Thyroid gland (tissue), 4 donors: ENCODE data around the gene SLC2A1.

ENCODE experiments used
- CTCF ChIP-seq, 6 experiments: fragments of 200-600 bp in 3 of 6; fragments of 450-650 bp in 3 of 6; sonication (generic) in 3 of 6; IDR thresholded peaks; one replicate each; pipeline ENCODE4 v1.5.1; 2016 to 2019; ENCODE audit warnings: antibody characterized with exemption in 6 of 6, mild to moderate bottlenecking in 2 of 6, inconsistent platforms in 1 of 6, moderate library complexity in 1 of 6
- POLR2A ChIP-seq, 2 donors: fragments of 450-650 bp; IDR thresholded peaks; one replicate each; pipeline ENCODE4 v1.6.1; 2017; ENCODE audit warnings: antibody characterized with exemption in 2 of 2, mild to moderate bottlenecking in 2 of 2, moderate library complexity in 1 of 2

GRCh38 chr1:42947965-42948732 lies 10.5 kb downstream of the SLC2A1 start:
- TF ChIP-seq CTCF (IDR thresholded peaks at IDR 0.05) = no peak
- no peak for TF ChIP-seq POLR2A (IDR thresholded peaks at IDR 0.05)
